Activated CD4-positive, alpha-beta T cell treated with anti-CD3 and anti-CD28 coated beads, Interleukin-2, amount 50 U/mL, for 24 hours (primary cell): ENCODE measurements around the gene MMAA.

Source experiments
- DNase-seq, 2 donors: peaks; one replicate each; pipeline ENCODE4 v3.0.0-alpha.2; 2020; ENCODE audit warnings: low read depth in 1 of 2, low spot score in 1 of 2

MMAA gene

DNA sequence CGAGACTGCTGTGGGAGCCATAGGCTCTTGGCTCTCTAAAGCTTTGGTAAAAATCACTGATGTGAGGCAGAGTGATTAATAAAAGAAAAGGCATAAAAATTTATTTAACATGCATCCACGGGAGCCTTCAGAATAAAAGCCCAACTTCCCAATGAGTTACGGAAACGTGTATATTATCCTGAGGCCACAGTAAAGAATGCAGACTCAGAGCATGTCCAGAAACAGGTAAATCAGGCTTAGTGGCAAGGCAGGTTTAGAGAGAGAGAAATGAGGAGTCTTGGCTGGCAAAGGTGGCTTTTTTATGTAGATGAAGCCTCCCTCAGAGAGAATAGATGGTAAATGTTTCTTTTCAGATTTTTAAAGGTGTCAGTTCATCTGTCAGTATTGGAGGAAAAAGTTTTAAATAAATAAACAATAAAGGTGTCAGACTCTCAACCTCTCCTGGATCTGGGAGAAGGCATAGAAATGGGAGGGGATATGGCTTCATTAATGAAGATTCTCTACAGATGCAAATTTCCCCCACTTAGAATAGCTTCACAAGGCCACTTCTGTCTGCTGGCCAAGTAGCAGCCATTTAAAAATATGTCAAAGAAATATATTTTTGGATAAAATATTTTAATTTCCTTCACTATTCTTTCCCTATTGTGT lies 84.8 kb downstream of the MMAA start:
- no peak for DNase-seq

- no peak for DNase-seq
These were observed 90.2 kb downstream of the MMAA start for GRCh38 chr4:145709336-145709735.
